ENCODE data around the gene ROBO1. TPM values are rescaled to one million over a fixed set of nuclear protein-coding genes. Genes with fewer than 3 reads are reported as not detected.

ROBO1 gene
- total and polyA plus RNA-seq, 2 of the 8 experiments (the other 6 are each of a cell fraction or from before 2014, with no cell fraction given) = 51.4 to 91.0 TPM

DNA sequence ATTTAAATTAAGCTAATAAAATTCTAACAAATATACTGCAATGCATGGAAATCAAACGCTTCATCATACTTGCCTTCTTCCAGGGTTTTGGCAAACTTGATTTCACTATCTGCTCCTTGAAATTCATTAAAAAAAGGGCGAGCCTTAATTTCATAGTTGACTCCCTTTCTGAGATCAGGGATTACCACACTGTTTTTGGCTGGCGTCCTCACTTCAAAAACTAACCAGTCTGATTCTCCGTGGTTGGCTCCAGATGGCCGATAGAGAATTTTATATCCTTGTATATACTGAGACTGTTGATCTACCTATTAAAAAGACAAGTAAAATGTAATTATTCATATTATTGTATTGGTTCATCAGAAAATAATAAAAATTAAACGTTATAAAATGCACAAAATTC is 1106.8 kb downstream of the ROBO1 start (continued):
- TF ChIP-seq, protein P1, sequence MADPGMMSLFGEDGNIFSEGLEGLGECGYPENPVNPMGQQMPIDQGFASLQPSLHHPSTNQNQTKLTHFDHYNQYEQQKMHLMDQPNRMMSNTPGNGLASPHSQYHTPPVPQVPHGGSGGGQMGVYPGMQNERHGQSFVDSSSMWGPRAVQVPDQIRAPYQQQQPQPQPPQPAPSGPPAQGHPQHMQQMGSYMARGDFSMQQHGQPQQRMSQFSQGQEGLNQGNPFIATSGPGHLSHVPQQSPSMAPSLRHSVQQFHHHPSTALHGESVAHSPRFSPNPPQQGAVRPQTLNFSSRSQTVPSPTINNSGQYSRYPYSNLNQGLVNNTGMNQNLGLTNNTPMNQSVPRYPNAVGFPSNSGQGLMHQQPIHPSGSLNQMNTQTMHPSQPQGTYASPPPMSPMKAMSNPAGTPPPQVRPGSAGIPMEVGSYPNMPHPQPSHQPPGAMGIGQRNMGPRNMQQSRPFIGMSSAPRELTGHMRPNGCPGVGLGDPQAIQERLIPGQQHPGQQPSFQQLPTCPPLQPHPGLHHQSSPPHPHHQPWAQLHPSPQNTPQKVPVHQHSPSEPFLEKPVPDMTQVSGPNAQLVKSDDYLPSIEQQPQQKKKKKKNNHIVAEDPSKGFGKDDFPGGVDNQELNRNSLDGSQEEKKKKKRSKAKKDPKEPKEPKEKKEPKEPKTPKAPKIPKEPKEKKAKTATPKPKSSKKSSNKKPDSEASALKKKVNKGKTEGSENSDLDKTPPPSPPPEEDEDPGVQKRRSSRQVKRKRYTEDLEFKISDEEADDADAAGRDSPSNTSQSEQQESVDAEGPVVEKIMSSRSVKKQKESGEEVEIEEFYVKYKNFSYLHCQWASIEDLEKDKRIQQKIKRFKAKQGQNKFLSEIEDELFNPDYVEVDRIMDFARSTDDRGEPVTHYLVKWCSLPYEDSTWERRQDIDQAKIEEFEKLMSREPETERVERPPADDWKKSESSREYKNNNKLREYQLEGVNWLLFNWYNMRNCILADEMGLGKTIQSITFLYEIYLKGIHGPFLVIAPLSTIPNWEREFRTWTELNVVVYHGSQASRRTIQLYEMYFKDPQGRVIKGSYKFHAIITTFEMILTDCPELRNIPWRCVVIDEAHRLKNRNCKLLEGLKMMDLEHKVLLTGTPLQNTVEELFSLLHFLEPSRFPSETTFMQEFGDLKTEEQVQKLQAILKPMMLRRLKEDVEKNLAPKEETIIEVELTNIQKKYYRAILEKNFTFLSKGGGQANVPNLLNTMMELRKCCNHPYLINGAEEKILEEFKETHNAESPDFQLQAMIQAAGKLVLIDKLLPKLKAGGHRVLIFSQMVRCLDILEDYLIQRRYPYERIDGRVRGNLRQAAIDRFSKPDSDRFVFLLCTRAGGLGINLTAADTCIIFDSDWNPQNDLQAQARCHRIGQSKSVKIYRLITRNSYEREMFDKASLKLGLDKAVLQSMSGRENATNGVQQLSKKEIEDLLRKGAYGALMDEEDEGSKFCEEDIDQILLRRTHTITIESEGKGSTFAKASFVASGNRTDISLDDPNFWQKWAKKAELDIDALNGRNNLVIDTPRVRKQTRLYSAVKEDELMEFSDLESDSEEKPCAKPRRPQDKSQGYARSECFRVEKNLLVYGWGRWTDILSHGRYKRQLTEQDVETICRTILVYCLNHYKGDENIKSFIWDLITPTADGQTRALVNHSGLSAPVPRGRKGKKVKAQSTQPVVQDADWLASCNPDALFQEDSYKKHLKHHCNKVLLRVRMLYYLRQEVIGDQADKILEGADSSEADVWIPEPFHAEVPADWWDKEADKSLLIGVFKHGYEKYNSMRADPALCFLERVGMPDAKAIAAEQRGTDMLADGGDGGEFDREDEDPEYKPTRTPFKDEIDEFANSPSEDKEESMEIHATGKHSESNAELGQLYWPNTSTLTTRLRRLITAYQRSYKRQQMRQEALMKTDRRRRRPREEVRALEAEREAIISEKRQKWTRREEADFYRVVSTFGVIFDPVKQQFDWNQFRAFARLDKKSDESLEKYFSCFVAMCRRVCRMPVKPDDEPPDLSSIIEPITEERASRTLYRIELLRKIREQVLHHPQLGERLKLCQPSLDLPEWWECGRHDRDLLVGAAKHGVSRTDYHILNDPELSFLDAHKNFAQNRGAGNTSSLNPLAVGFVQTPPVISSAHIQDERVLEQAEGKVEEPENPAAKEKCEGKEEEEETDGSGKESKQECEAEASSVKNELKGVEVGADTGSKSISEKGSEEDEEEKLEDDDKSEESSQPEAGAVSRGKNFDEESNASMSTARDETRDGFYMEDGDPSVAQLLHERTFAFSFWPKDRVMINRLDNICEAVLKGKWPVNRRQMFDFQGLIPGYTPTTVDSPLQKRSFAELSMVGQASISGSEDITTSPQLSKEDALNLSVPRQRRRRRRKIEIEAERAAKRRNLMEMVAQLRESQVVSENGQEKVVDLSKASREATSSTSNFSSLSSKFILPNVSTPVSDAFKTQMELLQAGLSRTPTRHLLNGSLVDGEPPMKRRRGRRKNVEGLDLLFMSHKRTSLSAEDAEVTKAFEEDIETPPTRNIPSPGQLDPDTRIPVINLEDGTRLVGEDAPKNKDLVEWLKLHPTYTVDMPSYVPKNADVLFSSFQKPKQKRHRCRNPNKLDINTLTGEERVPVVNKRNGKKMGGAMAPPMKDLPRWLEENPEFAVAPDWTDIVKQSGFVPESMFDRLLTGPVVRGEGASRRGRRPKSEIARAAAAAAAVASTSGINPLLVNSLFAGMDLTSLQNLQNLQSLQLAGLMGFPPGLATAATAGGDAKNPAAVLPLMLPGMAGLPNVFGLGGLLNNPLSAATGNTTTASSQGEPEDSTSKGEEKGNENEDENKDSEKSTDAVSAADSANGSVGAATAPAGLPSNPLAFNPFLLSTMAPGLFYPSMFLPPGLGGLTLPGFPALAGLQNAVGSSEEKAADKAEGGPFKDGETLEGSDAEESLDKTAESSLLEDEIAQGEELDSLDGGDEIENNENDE (IDR thresholded peaks at IDR 0.05; ENCODE audit: insufficient replicate concordance, low read length) = no peak
- TF ChIP-seq RNF2 (IDR thresholded peaks at IDR 0.05; ENCODE audit: borderline replicate concordance, low read depth, low read length, missing control alignments, poor library complexity, severe bottlenecking) (no peak), KDM4A (IDR thresholded peaks at IDR 0.05; ENCODE audit: low read depth, low read length, severe bottlenecking) (no peak), SIX5 (IDR thresholded peaks at IDR 0.05; ENCODE audit: low read depth, low read length) (no peak), POLR2A (IDR thresholded peaks at IDR 0.05; ENCODE audit: control extremely low read depth in 1 of 2, low read depth in 2 of 2, low read length in 2 of 2) (no peak), HDAC2 (IDR thresholded peaks at IDR 0.05; ENCODE audit: borderline replicate concordance in 1 of 2, low read depth in 2 of 2, low read length in 2 of 2) (no peak), CBX8 (IDR thresholded peaks at IDR 0.05; ENCODE audit: borderline replicate concordance, low read depth, low read length) (no peak), FOSL1 (IDR thresholded peaks at IDR 0.05; ENCODE audit: insufficient read depth, low read depth, low read length) (no peak), CTBP2 (IDR thresholded peaks at IDR 0.05; ENCODE audit: borderline replicate concordance, insufficient read depth, insufficient read length, low read length) (no peak), RXRA (IDR thresholded peaks at IDR 0.05; ENCODE audit: insufficient read depth, low read depth, low read length) (no peak), GTF2F1 (IDR thresholded peaks at IDR 0.05; ENCODE audit: borderline replicate concordance, low read depth, low read length) (no peak)
